Vagina (tissue), 2 donors: ENCODE results near the gene MAPKBP1. TPM values are rescaled to one million over a fixed set of nuclear protein-coding genes. Genes with fewer than 3 reads are reported as not detected.
A peak's percentile ranks its signal among the peaks of the same experiment; 100 is the strongest.
"Not testable (repeated sequence)": the region's sequence is repeated elsewhere in the genome, so short reads cannot be mapped to it uniquely, and the experiment has no call there.

Source experiments
- DNase-seq, 2 donors: peaks; one replicate each; pipeline ENCODE4 v3.0.0-alpha.2; 2017; ENCODE audit errors: extremely low spot score in 2 of 2
- H3K27ac ChIP-seq: fragments of 200-600 bp; sonication (generic); one replicate; pipeline ENCODE4 v1.5.1; 2019
- H3K27me3 ChIP-seq: fragments of 200-600 bp; sonication (generic); one replicate; pipeline ENCODE4 v1.5.1; 2019
- H3K36me3 ChIP-seq, 2 donors: fragments of 200-600 bp; sonication (generic); one replicate each; pipeline ENCODE4 v1.5.1; 2017 to 2019
- H3K4me1 ChIP-seq: fragments of 200-600 bp; sonication (generic); one replicate; pipeline ENCODE4 v1.5.1; 2019
- H3K4me3 ChIP-seq, 2 donors: fragments of 200-600 bp; sonication (generic); 1 replicate in 1 of 2; 2 replicates in 1 of 2; pipeline ENCODE4 v1.5.1; 2016 to 2019
- H3K9me3 ChIP-seq: fragments of 200-600 bp; sonication (generic); one replicate; pipeline ENCODE4 v1.5.1; 2019
- CTCF ChIP-seq, 3 experiments: fragments of 450-650 bp in 2 of 3; fragments of 200-600 bp in 1 of 3; sonication (generic) in 1 of 3; IDR thresholded peaks; one replicate each; pipeline ENCODE4 v1.5.1; 2017 to 2019; ENCODE audit warnings: antibody characterized with exemption in 3 of 3, mild to moderate bottlenecking in 2 of 3, moderate library complexity in 2 of 3
- POLR2A ChIP-seq, 2 donors: fragments of 450-650 bp; IDR thresholded peaks; one replicate each; pipeline ENCODE4 v1.6.1; 2017; ENCODE audit warnings: antibody characterized with exemption in 2 of 2, mild to moderate bottlenecking in 2 of 2, moderate library complexity in 2 of 2
- POLR2AphosphoS5 ChIP-seq, 2 donors: sonication (generic); formaldehyde crosslinking; IDR thresholded peaks; one replicate each; pipeline ENCODE4 v1.9.0; 2017; ENCODE audit warnings: antibody characterized with exemption in 2 of 2, mild to moderate bottlenecking in 2 of 2, low read depth in 1 of 2; ENCODE audit not compliant: insufficient read depth in 1 of 2
- intact Hi-C: fragments of 100-400 bp; cut with DNase I; formaldehyde crosslinking; loops from one replicate; pipeline ENCODE4 v1.15.1; 2023
- total RNA-seq: library from RNA; depleted of rRNA; stranded (reverse); fragments of >200 nt; gene quantifications from one replicate; pipeline ENCODE4 v1.2.3, GENCODE V29; 2016

The MAPKBP1 gene
- total RNA-seq = 35.8 TPM

GRCh38 chr15:41774062-41774881 is at the start of gene MAPKBP1:
Gene MAPKBP1, plus strand, starts transcription at chr15:41774484. Its CDS starts 792 bp downstream, at chr15:41775276.
- peak in 2 of 3 experiments; percentile 17 to 40 for TF ChIP-seq CTCF (IDR thresholded peaks at IDR 0.05)
- peak; percentile 96 to 99 for TF ChIP-seq POLR2AphosphoS5 (IDR thresholded peaks at IDR 0.05; ENCODE audit: insufficient read depth in 1 of 2, low read depth in 1 of 2)
- peak in 1 of 2 donors; percentile 52 for TF ChIP-seq POLR2A (IDR thresholded peaks at IDR 0.05)
- intact Hi-C loops = loop anchor here (5.0 kb wide), 1 partner anchor 38 kb away; no protein-coding TSS in a partner anchor
- peaks cover 55% of the 10 kb centered on the region for H3K4me1 ChIP-seq

GRCh38 chr15:41727143-41727542 is 47.1 kb upstream of the MAPKBP1 start:
- Histone ChIP-seq H3K27ac (no peak overlapping the region), H3K4me1 (no peaks in the 10 kb centered on the region), H3K36me3 (no peaks in the 10 kb centered on the region), H3K4me3 (no peak overlapping the region), H3K27me3 (no peaks in the 10 kb centered on the region), H3K9me3 (no peaks in the 10 kb centered on the region)
- TF ChIP-seq POLR2A (IDR thresholded peaks at IDR 0.05) = no peak
- intact Hi-C loops = no loop called here
- DNase-seq = no peak

More at GRCh38 chr15:41774062-41774881, at the start of gene MAPKBP1:
- peak in 1 of 2 donors; percentile 97 for DNase-seq
- peak within 1 kb of the TSS; percentile 87 for H3K27ac ChIP-seq
- no peaks in the 10 kb centered on the region for H3K9me3 ChIP-seq
- peak within 1 kb of the TSS; percentile 54 to 76 for H3K4me3 ChIP-seq
- H3K36me3 ChIP-seq = no peaks in the 10 kb centered on the region
- no peaks in the 10 kb centered on the region for H3K27me3 ChIP-seq

GRCh38 chr15:41728061-41728460 is 46.2 kb upstream of the MAPKBP1 start:
- H3K36me3 ChIP-seq, H3K4me3 ChIP-seq, intact Hi-C loops: not testable (repeated sequence)

GRCh38 chr15:41730543-41730942 is 43.7 kb upstream of the MAPKBP1 start:
- Histone ChIP-seq H3K4me1 (no peaks in the 10 kb centered on the region), H3K27ac (no peak overlapping the region), H3K4me3 (no peak overlapping the region), H3K27me3 (no peaks in the 10 kb centered on the region), H3K9me3 (no peaks in the 10 kb centered on the region), H3K36me3 (peaks cover 0 to 12% of the 10 kb centered on the region in 2 donors)
- intact Hi-C loops = no loop called here
- no peak for DNase-seq
- TF ChIP-seq CTCF (IDR thresholded peaks at IDR 0.05) (no peak), POLR2AphosphoS5 (IDR thresholded peaks at IDR 0.05; ENCODE audit: insufficient read depth in 1 of 2, low read depth in 1 of 2) (no peak), POLR2A (IDR thresholded peaks at IDR 0.05) (no peak)

More at GRCh38 chr15:41728061-41728460, 46.2 kb upstream of the MAPKBP1 start:
- H3K27ac ChIP-seq, DNase-seq, H3K9me3 ChIP-seq, H3K4me1 ChIP-seq, H3K27me3 ChIP-seq: not testable (repeated sequence)

GRCh38 chr15:41732483-41732882 is 41.8 kb upstream of the MAPKBP1 start:
- DNase-seq = no peak
- H3K4me1 ChIP-seq = no peaks in the 10 kb centered on the region
- H3K9me3 ChIP-seq = no peaks in the 10 kb centered on the region
- intact Hi-C loops = no loop called here
- peaks cover 0 to 27% of the 10 kb centered on the region in 2 donors for H3K36me3 ChIP-seq
- H3K27me3 ChIP-seq = no peaks in the 10 kb centered on the region
- H3K27ac ChIP-seq = no peak overlapping the region
- no peak for TF ChIP-seq POLR2A (IDR thresholded peaks at IDR 0.05)
- TF ChIP-seq POLR2AphosphoS5 (IDR thresholded peaks at IDR 0.05; ENCODE audit: insufficient read depth in 1 of 2, low read depth in 1 of 2) = no peak
- no peak for TF ChIP-seq CTCF (IDR thresholded peaks at IDR 0.05)
- no peak overlapping the region for H3K4me3 ChIP-seq

- intact Hi-C loops = no loop called here
Measured at GRCh38 chr15:41734079-41734478, 40.2 kb upstream of the MAPKBP1 start.

More at GRCh38 chr15:41734079-41734478, 40.2 kb upstream of the MAPKBP1 start:
- DNase-seq = no peak
- TF ChIP-seq POLR2A (IDR thresholded peaks at IDR 0.05) (no peak), CTCF (IDR thresholded peaks at IDR 0.05) (no peak), POLR2AphosphoS5 (IDR thresholded peaks at IDR 0.05; ENCODE audit: insufficient read depth in 1 of 2, low read depth in 1 of 2) (no peak)
- Histone ChIP-seq H3K4me3 (no peak overlapping the region), H3K27ac (no peak overlapping the region), H3K27me3 (no peaks in the 10 kb centered on the region), H3K4me1 (no peaks in the 10 kb centered on the region), H3K9me3 (no peaks in the 10 kb centered on the region), H3K36me3 (peaks cover 0 to 38% of the 10 kb centered on the region in 2 donors)
